Fibroblast of the aortic adventitia (primary cell): ENCODE data around the gene S100A7A. TPM values are rescaled to one million over a fixed set of nuclear protein-coding genes. Genes with fewer than 3 reads are reported as not detected.

Source experiments
- DNase-seq: peaks from one replicate; pipeline ENCODE4 v3.0.0-alpha.2; 2010; ENCODE audit warnings: low read depth
- H3K4me3 ChIP-seq: 2 replicates; pipeline ENCODE4 v1.5.1; 2011; ENCODE audit warnings: low read depth, mild to moderate bottlenecking, control low read depth, low read length, moderate library complexity
- CTCF ChIP-seq: IDR thresholded peaks from 2 replicates; pipeline ENCODE4 v1.5.1; 2011; ENCODE audit warnings: mild to moderate bottlenecking, low read length, control low read depth, inconsistent platforms; ENCODE audit not compliant: insufficient read depth
- total RNA-seq: library from RNA; depleted of rRNA; stranded (reverse); fragments of >200 nt; gene quantifications from 2 replicates; pipeline ENCODE4 v1.2.3, GENCODE V29; 2012; ENCODE audit warnings: low replicate concordance

S100A7A gene
- total RNA-seq, 1 donor = not detected

GRCh38 chr1:153375511-153375910, 40.8 kb upstream of the S100A7A start, which contains the start of gene S100A12:
Gene S100A12 (minus strand): TSS chr1:153375621. CDS start chr1:153374592, 1,029 bp downstream.
- H3K4me3 ChIP-seq = no peak within 1 kb of the TSS
- no peak for TF ChIP-seq CTCF
- DNase-seq = peak; percentile 78

GRCh38 chr1:153379591-153379990, 36.7 kb upstream of the S100A7A start:
- H3K4me3 ChIP-seq = no peak overlapping the region
- no peak for TF ChIP-seq CTCF
- no peak for DNase-seq

GRCh38 chr1:153380711-153381110, 35.6 kb upstream of the S100A7A start:
- no peak for TF ChIP-seq CTCF
- no peak overlapping the region for H3K4me3 ChIP-seq
- no peak for DNase-seq

- TF ChIP-seq CTCF = no peak
- no peak overlapping the region for H3K4me3 ChIP-seq
- DNase-seq = no peak
Measured at GRCh38 chr1:153384958-153385580, 31.3 kb upstream of the S100A7A start.

- no peak for TF ChIP-seq CTCF
- H3K4me3 ChIP-seq = no peak overlapping the region
- no peak for DNase-seq
Measured at GRCh38 chr1:153386500-153386901, 29.8 kb upstream of the S100A7A start.

- no peak for DNase-seq
- TF ChIP-seq CTCF = no peak
- H3K4me3 ChIP-seq = no peak overlapping the region
Measured at GRCh38 chr1:153387001-153387400, 29.3 kb upstream of the S100A7A start.

GRCh38 chr1:153387785-153388184, 28.5 kb upstream of the S100A7A start:
- H3K4me3 ChIP-seq = no peak overlapping the region
- no peak for TF ChIP-seq CTCF
- DNase-seq = no peak
